Measurements from ENCODE around the gene APOL1.

GRCh38 chr22:36285017-36285416 is 32.1 kb downstream of the APOL1 start:
- TF ChIP-seq ISL1 (CRISPR knock-in tag; IDR thresholded peaks at IDR 0.05) = no peak
- no peak for TF ChIP-seq PATZ1 (CRISPR knock-in tag; IDR thresholded peaks at IDR 0.05; ENCODE audit: borderline replicate concordance)
- no peak for TF ChIP-seq RARB (CRISPR knock-in tag; IDR thresholded peaks at IDR 0.05)
- no peak for TF ChIP-seq TOX (CRISPR knock-in tag; IDR thresholded peaks at IDR 0.05; ENCODE audit: borderline replicate concordance)
- no peak for TF ChIP-seq ZFP3 (CRISPR knock-in tag; IDR thresholded peaks at IDR 0.05)
- no peak for TF ChIP-seq ZFP30 (CRISPR knock-in tag; IDR thresholded peaks at IDR 0.05)
- TF ChIP-seq CREB5 (CRISPR knock-in tag; IDR thresholded peaks at IDR 0.05; ENCODE audit: low read depth) = no peak
- TF ChIP-seq ZNF8 (CRISPR knock-in tag; IDR thresholded peaks at IDR 0.05) = no peak
- no peak for TF ChIP-seq ESRRG (CRISPR knock-in tag; IDR thresholded peaks at IDR 0.05)

Data from SK-N-SH treated with all-trans-retinoic acid at 6 μM for 48 hours (cell line).